ENCODE results near the gene MYLK. TPM values are rescaled to one million over a fixed set of nuclear protein-coding genes. Genes with fewer than 3 reads are reported as not detected.

MYLK gene
- total RNA-seq, 2 experiments from 2014 or later: 0.22 TPM; not detected in 1

DNA sequence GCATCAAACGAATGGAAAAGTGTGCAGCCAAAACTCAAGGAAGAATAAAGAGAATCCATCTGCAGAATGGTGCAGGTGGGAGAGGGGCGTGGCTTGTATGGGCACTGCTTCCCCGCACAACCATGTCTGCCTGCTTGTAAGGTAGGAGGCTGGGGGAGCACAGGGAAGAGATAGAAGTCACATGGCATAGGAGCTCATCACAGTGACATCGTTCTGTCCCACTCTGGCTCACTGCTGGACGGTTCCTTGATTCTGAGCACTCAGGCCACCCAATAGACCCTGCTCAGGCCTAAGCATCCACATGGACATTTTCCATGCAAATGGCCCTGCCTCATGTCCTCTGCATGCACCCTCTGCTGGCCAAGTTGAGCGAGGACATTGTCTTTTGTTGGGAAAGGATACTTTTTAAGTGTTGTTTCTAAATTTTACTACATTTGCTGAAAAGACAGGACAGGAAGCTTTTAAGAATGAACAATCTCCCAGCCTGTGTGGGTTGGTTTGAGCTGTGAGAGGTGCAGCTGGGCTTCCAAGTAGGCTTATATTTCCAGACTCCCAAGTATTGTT is 3.1 kb downstream of the MYLK start:
- no peaks in the 10 kb centered on the region for H3K36me3 Mint-ChIP-seq (ENCODE audit: low read depth)
- no peak overlapping the region for H3K27ac Mint-ChIP-seq
- Histone ChIP-seq H3K4me3 (ENCODE audit: low read length) (no peak overlapping the region), H3K27me3 (ENCODE audit: control insufficient read depth in 1 of 2, insufficient read depth in 2 of 2, low read length in 2 of 2) (peaks cover 15 to 25% of the 10 kb centered on the region in 2 experiments), H3K36me3 (ENCODE audit: insufficient read depth, low read length) (no peaks in the 10 kb centered on the region), H3K27ac (ENCODE audit: low read depth in 1 of 2, low read length in 2 of 2) (no peak overlapping the region), H3K9me3 (ENCODE audit: control insufficient read depth in 1 of 2, insufficient read depth in 1 of 2, low read length in 2 of 2) (no peaks in the 10 kb centered on the region), H3K4me1 (ENCODE audit: insufficient read depth, low read length) (peaks cover 11% of the 10 kb centered on the region)
- TF ChIP-seq, protein P1, sequence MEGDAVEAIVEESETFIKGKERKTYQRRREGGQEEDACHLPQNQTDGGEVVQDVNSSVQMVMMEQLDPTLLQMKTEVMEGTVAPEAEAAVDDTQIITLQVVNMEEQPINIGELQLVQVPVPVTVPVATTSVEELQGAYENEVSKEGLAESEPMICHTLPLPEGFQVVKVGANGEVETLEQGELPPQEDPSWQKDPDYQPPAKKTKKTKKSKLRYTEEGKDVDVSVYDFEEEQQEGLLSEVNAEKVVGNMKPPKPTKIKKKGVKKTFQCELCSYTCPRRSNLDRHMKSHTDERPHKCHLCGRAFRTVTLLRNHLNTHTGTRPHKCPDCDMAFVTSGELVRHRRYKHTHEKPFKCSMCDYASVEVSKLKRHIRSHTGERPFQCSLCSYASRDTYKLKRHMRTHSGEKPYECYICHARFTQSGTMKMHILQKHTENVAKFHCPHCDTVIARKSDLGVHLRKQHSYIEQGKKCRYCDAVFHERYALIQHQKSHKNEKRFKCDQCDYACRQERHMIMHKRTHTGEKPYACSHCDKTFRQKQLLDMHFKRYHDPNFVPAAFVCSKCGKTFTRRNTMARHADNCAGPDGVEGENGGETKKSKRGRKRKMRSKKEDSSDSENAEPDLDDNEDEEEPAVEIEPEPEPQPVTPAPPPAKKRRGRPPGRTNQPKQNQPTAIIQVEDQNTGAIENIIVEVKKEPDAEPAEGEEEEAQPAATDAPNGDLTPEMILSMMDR (IDR thresholded peaks at IDR 0.05): no peak
- no peak overlapping the region for H3K4me3 Mint-ChIP-seq
- intact Hi-C loops (cut with DNase I, micrococcal nuclease): no loop called here
- H3K27me3 Mint-ChIP-seq: peaks cover 54% of the 10 kb centered on the region
- ATAC-seq (ENCODE audit: poor library complexity): no peak
- CTCF ChIA-PET: no interaction called here
- H3K9me3 Mint-ChIP-seq: no peaks in the 10 kb centered on the region
- DNase-seq: no peak
- peaks cover 14% of the 10 kb centered on the region for H3K4me1 Mint-ChIP-seq (ENCODE audit: low read depth)
- POLR2A ChIA-PET: no interaction called here

DNA sequence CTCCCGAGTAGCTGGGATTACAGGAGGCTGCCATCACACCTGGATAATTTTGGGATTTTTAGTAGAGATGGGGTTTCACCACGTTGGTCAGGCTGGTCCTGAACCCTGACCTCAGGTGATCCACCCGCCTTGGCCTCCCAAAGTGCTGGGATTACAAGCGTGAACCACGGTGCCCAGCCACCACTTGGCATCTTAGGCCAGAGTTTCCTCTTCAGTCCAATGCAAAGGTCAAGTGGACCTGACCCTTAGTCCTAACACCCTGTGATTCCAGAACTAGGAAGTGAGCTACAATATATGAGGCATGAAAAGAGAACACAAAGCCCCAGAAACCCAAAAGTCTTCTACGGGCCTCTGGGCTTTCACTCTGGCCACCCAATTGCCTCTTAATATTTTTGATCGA is 5.3 kb downstream of the MYLK start:
- ATAC-seq (ENCODE audit: poor library complexity) (no peak), DNase-seq (no peak)
- Histone ChIP-seq H3K27me3 (ENCODE audit: control insufficient read depth in 1 of 2, insufficient read depth in 2 of 2, low read length in 2 of 2) (peaks cover 14 to 24% of the 10 kb centered on the region in 2 experiments), H3K9me3 (ENCODE audit: control insufficient read depth in 1 of 2, insufficient read depth in 1 of 2, low read length in 2 of 2) (no peaks in the 10 kb centered on the region), H3K36me3 (ENCODE audit: insufficient read depth, low read length) (no peaks in the 10 kb centered on the region), H3K4me3 (ENCODE audit: low read length) (no peak overlapping the region), H3K4me1 (ENCODE audit: insufficient read depth, low read length) (peaks cover 5% of the 10 kb centered on the region), H3K27ac (ENCODE audit: low read depth in 1 of 2, low read length in 2 of 2) (no peak overlapping the region)
- ChIA-PET CTCF (no interaction called here), POLR2A (no interaction called here)
- Mint-ChIP-seq H3K36me3 (ENCODE audit: low read depth) (no peaks in the 10 kb centered on the region), H3K27me3 (peaks cover 38% of the 10 kb centered on the region), H3K9me3 (no peaks in the 10 kb centered on the region), H3K27ac (no peak overlapping the region), H3K4me1 (ENCODE audit: low read depth) (peaks cover 14% of the 10 kb centered on the region), H3K4me3 (no peak overlapping the region)
- TF ChIP-seq, protein P1 (IDR thresholded peaks at IDR 0.05): no peak
- intact Hi-C loops (cut with DNase I, micrococcal nuclease): no loop called here

DNA sequence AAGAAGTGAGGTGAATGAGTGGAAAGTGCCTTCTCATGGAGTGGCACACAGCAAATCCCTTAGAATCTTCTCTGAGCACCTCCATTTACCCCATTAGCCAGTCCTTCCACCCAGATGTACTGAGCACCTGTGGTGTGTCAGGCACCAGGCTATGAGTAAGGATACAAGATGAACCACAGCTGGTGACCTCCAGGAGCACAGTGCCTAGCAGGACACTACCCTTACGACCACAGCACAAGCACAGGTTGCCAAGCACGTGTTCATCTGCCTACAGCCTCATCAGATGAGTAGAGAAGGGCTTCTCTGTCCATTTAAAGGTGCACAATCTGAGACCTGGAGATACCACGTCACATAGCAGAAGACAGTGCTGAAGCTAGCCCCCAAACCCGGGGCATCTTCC is 6.2 kb downstream of the MYLK start:
- Histone ChIP-seq H3K36me3 (ENCODE audit: insufficient read depth, low read length) (no peaks in the 10 kb centered on the region), H3K9me3 (ENCODE audit: control insufficient read depth in 1 of 2, insufficient read depth in 1 of 2, low read length in 2 of 2) (no peaks in the 10 kb centered on the region), H3K27ac (ENCODE audit: low read depth in 1 of 2, low read length in 2 of 2) (no peak overlapping the region), H3K4me3 (ENCODE audit: low read length) (no peak overlapping the region), H3K27me3 (ENCODE audit: control insufficient read depth in 1 of 2, insufficient read depth in 2 of 2, low read length in 2 of 2) (peaks cover 7 to 16% of the 10 kb centered on the region in 2 experiments), H3K4me1 (ENCODE audit: insufficient read depth, low read length) (no peaks in the 10 kb centered on the region)
- TF ChIP-seq, protein P1 (IDR thresholded peaks at IDR 0.05): no peak
- Mint-ChIP-seq H3K4me1 (ENCODE audit: low read depth) (peaks cover 5% of the 10 kb centered on the region), H3K36me3 (ENCODE audit: low read depth) (no peaks in the 10 kb centered on the region), H3K27ac (no peak overlapping the region), H3K27me3 (peaks cover 34% of the 10 kb centered on the region), H3K9me3 (no peaks in the 10 kb centered on the region), H3K4me3 (no peak overlapping the region)
- ATAC-seq (ENCODE audit: poor library complexity): no peak
- POLR2A ChIA-PET: no interaction called here
- intact Hi-C loops (cut with DNase I, micrococcal nuclease): no loop called here
- CTCF ChIA-PET: no interaction called here
- DNase-seq: no peak
